Measurements from ENCODE around the gene COL23A1. TPM values are rescaled to one million over a fixed set of nuclear protein-coding genes. Genes with fewer than 3 reads are reported as not detected.

COL23A1 gene
- total RNA-seq, 1 experiment from 2014 or later: 0.18 TPM

DNA sequence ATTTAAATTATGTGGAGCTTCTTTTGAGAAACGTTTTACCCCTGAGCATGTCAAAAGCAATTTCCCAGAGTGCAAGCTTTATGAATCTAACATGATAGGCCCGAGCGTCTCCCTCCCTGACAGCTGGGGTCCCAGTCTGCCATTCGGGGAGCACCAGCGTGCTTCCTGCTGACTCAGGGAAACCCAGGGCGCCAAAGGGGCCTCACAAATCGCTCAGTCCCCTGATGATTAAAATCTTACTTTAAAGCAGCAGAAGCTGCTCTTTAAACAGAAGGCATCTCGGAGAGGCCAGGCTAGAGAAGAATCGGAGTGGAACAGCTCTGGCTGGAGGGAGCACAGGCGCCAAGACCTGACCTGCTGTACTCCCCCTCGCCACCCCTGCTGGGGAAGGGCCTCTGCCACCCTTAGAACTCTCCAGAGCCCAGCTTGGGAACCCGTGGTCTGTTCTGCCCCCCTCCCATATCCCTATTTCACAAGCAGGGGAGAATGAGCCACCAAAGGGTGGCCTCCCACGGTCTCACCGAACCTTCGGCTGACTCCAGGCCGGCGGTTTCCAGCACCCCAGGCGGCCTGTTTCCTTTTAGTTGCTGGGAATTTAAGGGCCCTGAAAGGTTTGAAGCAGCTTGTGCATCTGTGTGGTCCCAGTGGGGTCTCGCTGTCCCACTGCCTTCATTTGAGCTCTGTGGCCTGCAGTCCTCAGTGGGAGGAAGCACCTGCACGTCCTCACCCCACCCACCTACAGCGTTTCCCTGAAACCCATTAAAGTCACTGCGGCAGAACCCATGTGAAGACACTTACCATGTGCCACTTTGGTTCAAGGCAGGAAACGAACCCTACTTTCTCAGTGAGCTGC is 147.6 kb downstream of the COL23A1 start:
- Mint-ChIP-seq H3K36me3 (ENCODE audit: insufficient read depth, unreplicated experiment) (no peaks in the 10 kb centered on the region), H3K4me1 (ENCODE audit: low read depth, unreplicated experiment) (no peaks in the 10 kb centered on the region), H3K4me3 (ENCODE audit: unreplicated experiment) (no peak overlapping the region), H3K9me3 (ENCODE audit: unreplicated experiment) (no peaks in the 10 kb centered on the region), H3K27ac (ENCODE audit: unreplicated experiment) (no peak overlapping the region), H3K27me3 (ENCODE audit: insufficient read depth, unreplicated experiment) (peaks cover 10% of the 10 kb centered on the region)
- H3K4me3 ChIP-seq (ENCODE audit: low read depth, low read length): no peak overlapping the region
- no peaks in the 10 kb centered on the region for H3K27me3 ChIP-seq (replicated peaks; ENCODE audit: control insufficient read depth, insufficient read depth, low read length)
- BruUV-seq (replicated peaks): no TSS peak
- ChIA-PET CTCF (no interaction called here), POLR2A (no interaction called here)
- H3K9me3 ChIP-seq: no peaks in the 10 kb centered on the region
- no peak for DNase-seq
- TF ChIP-seq, protein P1, sequence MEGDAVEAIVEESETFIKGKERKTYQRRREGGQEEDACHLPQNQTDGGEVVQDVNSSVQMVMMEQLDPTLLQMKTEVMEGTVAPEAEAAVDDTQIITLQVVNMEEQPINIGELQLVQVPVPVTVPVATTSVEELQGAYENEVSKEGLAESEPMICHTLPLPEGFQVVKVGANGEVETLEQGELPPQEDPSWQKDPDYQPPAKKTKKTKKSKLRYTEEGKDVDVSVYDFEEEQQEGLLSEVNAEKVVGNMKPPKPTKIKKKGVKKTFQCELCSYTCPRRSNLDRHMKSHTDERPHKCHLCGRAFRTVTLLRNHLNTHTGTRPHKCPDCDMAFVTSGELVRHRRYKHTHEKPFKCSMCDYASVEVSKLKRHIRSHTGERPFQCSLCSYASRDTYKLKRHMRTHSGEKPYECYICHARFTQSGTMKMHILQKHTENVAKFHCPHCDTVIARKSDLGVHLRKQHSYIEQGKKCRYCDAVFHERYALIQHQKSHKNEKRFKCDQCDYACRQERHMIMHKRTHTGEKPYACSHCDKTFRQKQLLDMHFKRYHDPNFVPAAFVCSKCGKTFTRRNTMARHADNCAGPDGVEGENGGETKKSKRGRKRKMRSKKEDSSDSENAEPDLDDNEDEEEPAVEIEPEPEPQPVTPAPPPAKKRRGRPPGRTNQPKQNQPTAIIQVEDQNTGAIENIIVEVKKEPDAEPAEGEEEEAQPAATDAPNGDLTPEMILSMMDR (IDR thresholded peaks at IDR 0.05; ENCODE audit: insufficient read depth in 1 of 2, low read depth in 1 of 2, low read length in 1 of 2, severe bottlenecking in 1 of 2, unreplicated experiment in 1 of 2): no peak
- H3K4me1 ChIP-seq: no peaks in the 10 kb centered on the region
- intact Hi-C loops (cut with micrococcal nuclease; ENCODE audit: unreplicated experiment): no loop called here
- no peaks in the 10 kb centered on the region for H3K36me3 ChIP-seq (ENCODE audit: control insufficient read depth, insufficient read depth, low read length)

DNA sequence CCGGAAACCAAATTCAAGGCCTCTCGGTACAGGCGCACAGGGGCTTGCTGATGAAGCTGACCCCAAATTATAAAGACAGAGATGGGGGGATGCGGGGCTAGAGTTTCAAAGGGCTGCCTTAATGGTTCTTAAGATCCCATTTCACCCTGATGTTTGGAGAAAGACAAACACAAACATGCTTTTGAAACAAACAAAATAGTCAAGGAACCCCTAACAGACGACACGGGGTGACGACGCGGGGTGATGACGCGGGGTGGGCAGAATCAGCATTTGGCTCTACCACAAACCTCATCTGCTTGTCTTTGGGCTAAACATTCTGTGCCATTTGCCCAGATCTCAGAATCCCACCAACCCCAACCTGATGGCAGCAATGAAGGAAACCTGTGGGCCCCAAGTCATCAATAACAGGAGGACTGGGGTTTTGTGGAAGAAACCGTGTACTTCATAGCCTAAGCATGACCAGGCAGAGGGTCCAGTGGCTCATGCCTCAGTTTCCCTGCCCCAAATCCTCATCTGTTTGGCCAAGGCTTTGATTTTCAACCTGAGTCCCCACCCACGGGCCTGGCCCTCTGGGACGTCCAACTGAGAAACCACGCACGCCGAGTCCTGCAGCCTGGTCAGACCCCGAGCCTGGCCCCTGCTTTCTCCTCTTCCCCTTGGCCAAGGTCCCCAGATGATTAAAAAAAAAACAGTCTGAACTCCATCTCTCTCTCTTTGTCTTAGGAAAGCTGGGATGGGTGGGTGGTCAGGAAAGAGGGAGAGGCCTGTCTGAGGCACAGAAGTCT is 148.5 kb downstream of the COL23A1 start:
- no peaks in the 10 kb centered on the region for H3K4me1 ChIP-seq
- POLR2A ChIA-PET: no interaction called here
- no peaks in the 10 kb centered on the region for H3K9me3 Mint-ChIP-seq (ENCODE audit: unreplicated experiment)
- no peaks in the 10 kb centered on the region for H3K9me3 ChIP-seq
- peaks cover 7% of the 10 kb centered on the region for H3K27me3 Mint-ChIP-seq (ENCODE audit: insufficient read depth, unreplicated experiment)
- H3K27ac Mint-ChIP-seq (ENCODE audit: unreplicated experiment): no peak overlapping the region
- no peaks in the 10 kb centered on the region for H3K4me1 Mint-ChIP-seq (ENCODE audit: low read depth, unreplicated experiment)
- CTCF ChIA-PET: no interaction called here
- BruUV-seq (replicated peaks): no TSS peak
- no peaks in the 10 kb centered on the region for H3K36me3 Mint-ChIP-seq (ENCODE audit: insufficient read depth, unreplicated experiment)
- intact Hi-C loops (cut with micrococcal nuclease; ENCODE audit: unreplicated experiment): no loop called here
- H3K36me3 ChIP-seq (ENCODE audit: control insufficient read depth, insufficient read depth, low read length): no peaks in the 10 kb centered on the region
- no peak for DNase-seq
- no peak overlapping the region for H3K4me3 ChIP-seq (ENCODE audit: low read depth, low read length)
- TF ChIP-seq, protein P1 (IDR thresholded peaks at IDR 0.05; ENCODE audit: insufficient read depth in 1 of 2, low read depth in 1 of 2, low read length in 1 of 2, severe bottlenecking in 1 of 2, unreplicated experiment in 1 of 2): no peak
- no peaks in the 10 kb centered on the region for H3K27me3 ChIP-seq (replicated peaks; ENCODE audit: control insufficient read depth, insufficient read depth, low read length)
- no peak overlapping the region for H3K4me3 Mint-ChIP-seq (ENCODE audit: unreplicated experiment)

DNA sequence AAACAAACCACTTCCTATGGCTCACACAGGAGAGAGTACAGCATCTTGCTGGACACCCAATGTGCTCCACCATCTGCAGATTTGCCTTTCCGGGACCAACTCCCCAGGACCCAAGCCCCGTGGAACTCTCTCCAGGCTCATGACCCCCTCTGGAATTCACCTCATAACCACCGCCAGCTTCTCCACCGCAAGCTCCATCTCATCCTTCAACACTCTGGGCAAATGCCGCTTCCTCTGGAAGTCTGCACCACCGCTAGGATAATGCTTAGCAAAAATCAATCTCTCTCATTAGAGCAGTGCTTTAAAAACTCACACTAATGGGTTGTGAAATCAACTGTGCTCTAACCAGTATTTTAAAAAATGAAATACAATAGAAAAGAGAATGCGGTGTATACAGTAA is 150.0 kb downstream of the COL23A1 start:
- Histone ChIP-seq H3K4me3 (ENCODE audit: low read depth, low read length) (no peak overlapping the region), H3K9me3 (no peaks in the 10 kb centered on the region), H3K4me1 (no peaks in the 10 kb centered on the region), H3K27me3 (replicated peaks; ENCODE audit: control insufficient read depth, insufficient read depth, low read length) (no peaks in the 10 kb centered on the region), H3K36me3 (ENCODE audit: control insufficient read depth, insufficient read depth, low read length) (no peaks in the 10 kb centered on the region)
- ChIA-PET CTCF (no interaction called here), POLR2A (no interaction called here)
- no peak overlapping the region for H3K27ac Mint-ChIP-seq (ENCODE audit: unreplicated experiment)
- no peaks in the 10 kb centered on the region for H3K9me3 Mint-ChIP-seq (ENCODE audit: unreplicated experiment)
- intact Hi-C loops (cut with micrococcal nuclease; ENCODE audit: unreplicated experiment): no loop called here
- BruUV-seq (replicated peaks): no TSS peak
- no peaks in the 10 kb centered on the region for H3K4me1 Mint-ChIP-seq (ENCODE audit: low read depth, unreplicated experiment)
- TF ChIP-seq, protein P1 (IDR thresholded peaks at IDR 0.05; ENCODE audit: insufficient read depth in 1 of 2, low read depth in 1 of 2, low read length in 1 of 2, severe bottlenecking in 1 of 2, unreplicated experiment in 1 of 2): no peak
- no peak overlapping the region for H3K4me3 Mint-ChIP-seq (ENCODE audit: unreplicated experiment)
- no peak for DNase-seq
- H3K27me3 Mint-ChIP-seq (ENCODE audit: insufficient read depth, unreplicated experiment): peaks cover 11% of the 10 kb centered on the region
- no peaks in the 10 kb centered on the region for H3K36me3 Mint-ChIP-seq (ENCODE audit: insufficient read depth, unreplicated experiment)

Measured in Caco-2 (cell line).